Suprapubic skin (tissue), 4 donors: ENCODE results near the gene CADM2. TPM values are rescaled to one million over a fixed set of nuclear protein-coding genes. Genes with fewer than 3 reads are reported as not detected.
"Not testable (repeated sequence)": the region's sequence is repeated elsewhere in the genome, so short reads cannot be mapped to it uniquely, and the experiment has no call there.

ENCODE experiments used
- DNase-seq, 2 donors: peaks; one replicate each; pipeline ENCODE4 v3.0.0-alpha.2; 2019; ENCODE audit warnings: low spot score in 2 of 2
- H3K27ac ChIP-seq: fragments of 200-600 bp; sonication (generic); one replicate; pipeline ENCODE4 v1.5.1; 2019
- H3K27me3 ChIP-seq: fragments of 200-600 bp; sonication (generic); one replicate; pipeline ENCODE4 v1.5.1; 2019
- H3K36me3 ChIP-seq: fragments of 200-600 bp; sonication (generic); one replicate; pipeline ENCODE4 v1.5.1; 2019
- H3K4me1 ChIP-seq: fragments of 200-600 bp; sonication (generic); one replicate; pipeline ENCODE4 v1.5.1; 2019
- H3K4me3 ChIP-seq: fragments of 200-600 bp; sonication (generic); one replicate; pipeline ENCODE4 v1.5.1; 2019; ENCODE audit warnings: mild to moderate bottlenecking
- H3K9me3 ChIP-seq: fragments of 200-600 bp; sonication (generic); one replicate; pipeline ENCODE4 v1.5.1; 2019
- EP300 ChIP-seq: sonication (generic); formaldehyde crosslinking; IDR thresholded peaks from one replicate; pipeline ENCODE4 v1.6.1; 2017; ENCODE audit warnings: antibody characterized with exemption
- POLR2A ChIP-seq, 2 donors: fragments of 450-650 bp; IDR thresholded peaks; one replicate each; pipeline ENCODE4 v1.6.1; 2017; ENCODE audit warnings: antibody characterized with exemption in 2 of 2, mild to moderate bottlenecking in 2 of 2, moderate library complexity in 2 of 2
- POLR2AphosphoS5 ChIP-seq, 3 donors: sonication (generic); formaldehyde crosslinking; IDR thresholded peaks; one replicate each; pipeline ENCODE4 v1.6.1; 2017; ENCODE audit warnings: antibody characterized with exemption in 3 of 3
- WGBS: methylation state at CpG from one replicate; pipeline ENCODE4 v1.1.5; 2018; 5-methylcytosine and 5-hydroxymethylcytosine counted together
- total RNA-seq, 4 donors: library from RNA; depleted of rRNA; stranded (reverse); fragments of >200 nt; gene quantifications; one replicate each; pipeline ENCODE4 v1.1.0, GENCODE V29; 2016
- TF ChIP-seq, protein P1 (sequence below), 2 donors: fragments of 200-600 bp in 1 of 2; fragments of 450-650 bp in 1 of 2; sonication (generic) in 1 of 2; IDR thresholded peaks; one replicate each; pipeline ENCODE4 v1.5.1; 2016 to 2019; ENCODE audit warnings: antibody characterized with exemption in 2 of 2, mild to moderate bottlenecking in 1 of 2, moderate library complexity in 1 of 2

The CADM2 gene
- total RNA-seq, 4 donors from 2014 or later: 0.68 to 2.8 (median 1.4) TPM

DNA sequence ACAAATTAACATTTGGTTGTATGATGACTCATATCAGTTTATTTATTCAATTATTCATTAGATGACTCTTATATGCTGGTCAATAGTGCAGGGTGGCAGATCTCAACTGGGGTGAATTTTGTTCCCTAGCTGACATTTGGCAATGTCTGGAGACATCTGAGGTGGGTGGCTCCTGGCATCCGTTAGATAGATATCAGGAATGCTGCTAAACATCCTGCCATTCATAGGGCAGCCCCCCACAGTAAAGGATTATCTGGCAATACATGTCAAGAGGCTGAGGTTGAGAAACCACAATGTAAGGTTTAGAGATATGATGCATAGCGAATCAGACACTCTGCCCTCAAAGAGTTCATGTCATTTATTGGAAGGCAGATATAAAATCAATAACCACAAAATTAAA is 719.9 kb downstream of the CADM2 start:
- WGBS: 81% methylated on average over 2 of the region's 2 CpGs
- Histone ChIP-seq H3K36me3 (no peaks in the 10 kb centered on the region), H3K27me3 (no peaks in the 10 kb centered on the region), H3K27ac (no peak overlapping the region), H3K4me3 (no peak overlapping the region), H3K4me1 (no peaks in the 10 kb centered on the region), H3K9me3 (no peaks in the 10 kb centered on the region)
- TF ChIP-seq, protein P1, sequence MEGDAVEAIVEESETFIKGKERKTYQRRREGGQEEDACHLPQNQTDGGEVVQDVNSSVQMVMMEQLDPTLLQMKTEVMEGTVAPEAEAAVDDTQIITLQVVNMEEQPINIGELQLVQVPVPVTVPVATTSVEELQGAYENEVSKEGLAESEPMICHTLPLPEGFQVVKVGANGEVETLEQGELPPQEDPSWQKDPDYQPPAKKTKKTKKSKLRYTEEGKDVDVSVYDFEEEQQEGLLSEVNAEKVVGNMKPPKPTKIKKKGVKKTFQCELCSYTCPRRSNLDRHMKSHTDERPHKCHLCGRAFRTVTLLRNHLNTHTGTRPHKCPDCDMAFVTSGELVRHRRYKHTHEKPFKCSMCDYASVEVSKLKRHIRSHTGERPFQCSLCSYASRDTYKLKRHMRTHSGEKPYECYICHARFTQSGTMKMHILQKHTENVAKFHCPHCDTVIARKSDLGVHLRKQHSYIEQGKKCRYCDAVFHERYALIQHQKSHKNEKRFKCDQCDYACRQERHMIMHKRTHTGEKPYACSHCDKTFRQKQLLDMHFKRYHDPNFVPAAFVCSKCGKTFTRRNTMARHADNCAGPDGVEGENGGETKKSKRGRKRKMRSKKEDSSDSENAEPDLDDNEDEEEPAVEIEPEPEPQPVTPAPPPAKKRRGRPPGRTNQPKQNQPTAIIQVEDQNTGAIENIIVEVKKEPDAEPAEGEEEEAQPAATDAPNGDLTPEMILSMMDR (IDR thresholded peaks at IDR 0.05): no peak
- TF ChIP-seq POLR2A (IDR thresholded peaks at IDR 0.05): no peak
- no peak for TF ChIP-seq POLR2AphosphoS5 (IDR thresholded peaks at IDR 0.05)
- no peak for TF ChIP-seq EP300
- DNase-seq: no peak

DNA sequence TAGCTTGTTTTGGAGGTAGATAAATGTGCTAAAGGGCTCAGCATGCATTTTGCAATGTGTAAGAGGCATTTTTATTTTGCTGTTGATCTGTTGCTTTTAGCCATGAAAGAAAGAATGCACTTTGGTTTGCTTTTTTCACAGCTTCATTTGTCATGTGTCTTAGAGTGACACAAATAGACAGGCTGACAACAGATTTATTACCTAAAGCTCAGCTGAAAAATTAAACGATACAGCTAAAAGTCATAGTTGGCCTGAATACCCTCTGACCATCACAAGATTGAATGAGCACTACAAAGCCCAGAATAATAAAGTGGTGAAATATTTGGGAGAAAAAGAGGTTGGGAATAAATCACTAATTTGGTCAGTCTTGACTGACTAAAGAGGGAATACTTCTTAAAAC is 723.1 kb downstream of the CADM2 start:
- 18% methylated on average over 1 of the region's 1 CpG for WGBS
- no peak overlapping the region for H3K27ac ChIP-seq
- H3K27me3 ChIP-seq: no peaks in the 10 kb centered on the region
- no peak overlapping the region for H3K4me3 ChIP-seq
- TF ChIP-seq POLR2AphosphoS5 (IDR thresholded peaks at IDR 0.05) (no peak), POLR2A (IDR thresholded peaks at IDR 0.05) (no peak), EP300 (no peak)
- TF ChIP-seq, protein P1 (IDR thresholded peaks at IDR 0.05): no peak
- no peak for DNase-seq
- no peaks in the 10 kb centered on the region for H3K9me3 ChIP-seq
- H3K4me1 ChIP-seq: no peaks in the 10 kb centered on the region
- no peaks in the 10 kb centered on the region for H3K36me3 ChIP-seq

DNA sequence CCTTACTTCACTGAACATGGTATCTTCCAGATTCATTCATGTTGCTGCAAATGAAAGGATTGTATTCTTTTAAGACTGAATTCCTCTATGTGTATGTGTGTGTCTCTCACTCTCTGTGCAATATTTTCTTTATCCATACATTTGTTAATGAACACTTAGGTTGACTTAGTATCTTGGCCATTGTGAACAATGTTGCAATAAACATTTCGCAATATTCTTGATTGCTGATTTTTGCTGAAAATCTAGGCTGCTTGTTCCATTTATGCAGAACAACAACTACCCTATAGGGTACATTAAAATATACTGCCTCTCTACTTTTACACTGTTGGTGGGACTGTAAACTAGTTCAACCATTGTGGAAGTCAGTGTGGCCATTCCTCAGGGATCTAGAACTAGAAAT is 732.4 kb downstream of the CADM2 start:
- Histone ChIP-seq H3K27me3 (no peaks in the 10 kb centered on the region), H3K27ac (no peak overlapping the region), H3K4me3 (no peak overlapping the region), H3K4me1 (no peaks in the 10 kb centered on the region), H3K36me3 (no peaks in the 10 kb centered on the region), H3K9me3 (no peaks in the 10 kb centered on the region)
- 97% methylated on average over 1 of the region's 1 CpG for WGBS
- no peak for DNase-seq
- TF ChIP-seq EP300: no peak
- TF ChIP-seq, protein P1 (IDR thresholded peaks at IDR 0.05): no peak
- TF ChIP-seq POLR2AphosphoS5 (IDR thresholded peaks at IDR 0.05): no peak
- no peak for TF ChIP-seq POLR2A (IDR thresholded peaks at IDR 0.05)

DNA sequence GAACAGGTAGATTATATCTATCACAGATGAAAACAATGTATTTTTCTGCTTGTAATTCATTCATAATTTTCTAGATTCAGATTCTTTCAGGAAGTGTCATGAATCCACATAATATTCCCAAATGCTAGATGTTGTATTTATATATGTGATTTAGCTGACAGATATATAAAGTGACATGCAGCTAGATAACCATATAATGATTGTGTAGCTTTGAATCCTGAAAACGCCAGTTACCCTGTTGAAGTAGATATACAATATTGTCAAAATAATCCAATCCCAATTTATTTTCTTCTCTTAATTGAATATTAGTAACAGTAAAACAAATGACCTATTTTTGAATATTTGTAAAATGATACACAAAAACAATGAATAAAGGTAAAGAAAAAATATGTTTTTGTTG is 738.4 kb downstream of the CADM2 start:
- no peak for DNase-seq
- no peaks in the 10 kb centered on the region for H3K27me3 ChIP-seq
- no peaks in the 10 kb centered on the region for H3K4me1 ChIP-seq
- WGBS: 80% methylated on average over 1 of the region's 1 CpG
- TF ChIP-seq, protein P1 (IDR thresholded peaks at IDR 0.05): no peak
- TF ChIP-seq POLR2A (IDR thresholded peaks at IDR 0.05) (no peak), POLR2AphosphoS5 (IDR thresholded peaks at IDR 0.05) (no peak), EP300 (no peak)
- no peaks in the 10 kb centered on the region for H3K36me3 ChIP-seq
- no peak overlapping the region for H3K27ac ChIP-seq
- H3K4me3 ChIP-seq: no peak overlapping the region
- H3K9me3 ChIP-seq: no peaks in the 10 kb centered on the region

DNA sequence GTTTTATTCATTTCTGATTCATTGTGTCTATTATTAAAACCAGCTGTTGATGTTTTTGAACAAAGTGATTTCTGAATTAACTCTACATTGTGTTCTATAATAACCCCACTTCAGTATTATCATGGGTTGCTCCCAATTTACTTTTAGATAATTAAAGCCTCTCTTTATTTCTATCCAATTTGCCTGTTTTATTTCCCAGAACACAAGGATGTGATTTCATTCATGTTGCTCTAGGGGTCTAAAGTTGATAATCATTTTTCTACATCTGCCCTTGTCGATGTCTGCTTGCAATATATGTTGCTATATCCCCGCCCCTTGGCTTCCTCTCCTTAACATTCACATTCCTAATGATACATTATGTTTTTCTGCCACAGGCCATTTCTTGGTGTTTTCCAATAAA is 747.3 kb downstream of the CADM2 start:
- no peak for DNase-seq
- Histone ChIP-seq H3K4me1 (no peaks in the 10 kb centered on the region), H3K4me3 (no peak overlapping the region), H3K27ac (no peak overlapping the region), H3K27me3 (no peaks in the 10 kb centered on the region), H3K9me3 (no peaks in the 10 kb centered on the region), H3K36me3 (no peaks in the 10 kb centered on the region)
- TF ChIP-seq, protein P1 (IDR thresholded peaks at IDR 0.05): no peak
- TF ChIP-seq POLR2A (IDR thresholded peaks at IDR 0.05) (no peak), POLR2AphosphoS5 (IDR thresholded peaks at IDR 0.05) (no peak), EP300 (no peak)
- 43% methylated on average over 2 of the region's 2 CpGs for WGBS

DNA sequence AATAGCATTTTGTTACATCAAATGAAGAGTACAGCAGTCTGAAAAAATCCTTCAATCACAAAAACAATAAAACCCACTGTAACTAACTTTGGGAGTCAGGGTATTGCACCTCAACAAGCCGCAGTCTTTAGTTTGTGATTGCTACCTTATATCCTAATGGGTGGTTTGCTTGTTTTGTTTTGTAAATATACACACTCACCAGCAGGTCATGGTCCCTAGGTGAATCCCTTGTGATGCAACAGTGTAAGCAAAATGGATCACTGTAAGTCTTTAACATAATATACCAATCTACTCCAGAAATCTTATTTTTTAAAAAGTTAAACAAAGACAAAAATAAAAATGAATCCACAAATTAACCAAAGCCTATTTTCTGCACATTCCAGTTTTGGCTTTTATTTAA is 749.5 kb downstream of the CADM2 start:
- not testable (repeated sequence) for H3K27me3 ChIP-seq, H3K9me3 ChIP-seq, H3K36me3 ChIP-seq, H3K4me3 ChIP-seq, H3K27ac ChIP-seq, DNase-seq, H3K4me1 ChIP-seq
- 90% methylated on average over 1 of the region's 1 CpG for WGBS
